Neutrophil (primary cell): ENCODE measurements around the gene TSPAN18.

ENCODE experiments used
- H3K27ac ChIP-seq: fragments of 200-600 bp; sonication (generic); 2 replicates; pipeline ENCODE4 v1.5.1; 2016; ENCODE audit warnings: mild to moderate bottlenecking, moderate library complexity
- H3K27me3 ChIP-seq: fragments of 200-600 bp; sonication (generic); 2 replicates; pipeline ENCODE4 v1.6.0; 2016; ENCODE audit warnings: mild to moderate bottlenecking
- H3K36me3 ChIP-seq: fragments of 200-600 bp; sonication (generic); 2 replicates; pipeline ENCODE4 v1.5.1; 2017
- H3K4me1 ChIP-seq, 2 experiments: fragments of 200-600 bp in 1 of 2; sonication (generic) in 1 of 2; 1 replicate in 1 of 2; 2 replicates in 1 of 2; pipeline versions ENCODE4 v1.5.1 to v1.6.1; 2013 to 2016; ENCODE audit warnings: low read depth in 1 of 2, low read length in 1 of 2, mild to moderate bottlenecking in 1 of 2, moderate library complexity in 1 of 2; ENCODE audit not compliant: control insufficient read depth in 1 of 2, insufficient read depth in 1 of 2
- H3K4me3 ChIP-seq, 2 experiments: fragments of 200-600 bp in 1 of 2; sonication (generic) in 1 of 2; 1 replicate in 1 of 2; 2 replicates in 1 of 2; pipeline ENCODE4 v1.5.1; 2013 to 2016; ENCODE audit warnings: low read depth in 1 of 2, low read length in 1 of 2, mild to moderate bottlenecking in 1 of 2, moderate library complexity in 1 of 2
- H3K9me3 ChIP-seq: fragments of 200-600 bp; sonication (generic); 2 replicates; pipeline ENCODE4 v1.5.1; 2016
- CTCF ChIP-seq: fragments of 200-600 bp; sonication (generic); IDR thresholded peaks from 2 replicates; pipeline ENCODE4 v1.5.1; 2016; ENCODE audit warnings: antibody characterized with exemption

The TSPAN18 gene

GRCh38 chr11:44707094-44707493 lies 19.7 kb upstream of the TSPAN18 start:
- Histone ChIP-seq H3K36me3 (no peaks in the 10 kb centered on the region), H3K9me3 (no peaks in the 10 kb centered on the region), H3K4me1 (peaks cover 4 to 28% of the 10 kb centered on the region in 2 experiments), H3K27me3 (no peaks in the 10 kb centered on the region), H3K4me3 (no peak overlapping the region), H3K27ac (no peak overlapping the region)
- TF ChIP-seq CTCF: no peak

- no peak overlapping the region for H3K4me3 ChIP-seq
- H3K36me3 ChIP-seq: no peaks in the 10 kb centered on the region
- H3K27me3 ChIP-seq: no peaks in the 10 kb centered on the region
- no peaks in the 10 kb centered on the region for H3K9me3 ChIP-seq
- no peak for TF ChIP-seq CTCF
- peaks cover 4 to 28% of the 10 kb centered on the region in 2 experiments for H3K4me1 ChIP-seq
- no peak overlapping the region for H3K27ac ChIP-seq
These were observed 18.8 kb upstream of the TSPAN18 start for GRCh38 chr11:44708009-44708408.

GRCh38 chr11:44708523-44709280 lies 18.1 kb upstream of the TSPAN18 start:
- Histone ChIP-seq H3K4me1 (peaks cover 4 to 28% of the 10 kb centered on the region in 2 experiments), H3K9me3 (no peaks in the 10 kb centered on the region), H3K36me3 (no peaks in the 10 kb centered on the region), H3K27me3 (no peaks in the 10 kb centered on the region), H3K4me3 (no peak overlapping the region), H3K27ac (no peak overlapping the region)
- no peak for TF ChIP-seq CTCF

GRCh38 chr11:44709281-44709562 lies 17.5 kb upstream of the TSPAN18 start:
- H3K4me3 ChIP-seq: no peak overlapping the region
- no peak overlapping the region for H3K27ac ChIP-seq
- TF ChIP-seq CTCF: no peak
- no peaks in the 10 kb centered on the region for H3K27me3 ChIP-seq
- H3K9me3 ChIP-seq: no peaks in the 10 kb centered on the region
- H3K4me1 ChIP-seq: peaks cover 4 to 28% of the 10 kb centered on the region in 2 experiments
- H3K36me3 ChIP-seq: no peaks in the 10 kb centered on the region

- TF ChIP-seq CTCF: no peak
- no peaks in the 10 kb centered on the region for H3K9me3 ChIP-seq
- no peaks in the 10 kb centered on the region for H3K27me3 ChIP-seq
- H3K4me1 ChIP-seq: peaks cover 4 to 28% of the 10 kb centered on the region in 2 experiments
- no peak overlapping the region for H3K4me3 ChIP-seq
- H3K36me3 ChIP-seq: no peaks in the 10 kb centered on the region
- no peak overlapping the region for H3K27ac ChIP-seq
These were observed 16.8 kb upstream of the TSPAN18 start for GRCh38 chr11:44709966-44710365.
